Measurements from ENCODE around the gene NUP153. TPM values are rescaled to one million over a fixed set of nuclear protein-coding genes. Genes with fewer than 3 reads are reported as not detected.

The NUP153 gene
- total RNA-seq, 1 experiment from 2014 or later, result 99.3 TPM

- H3T11ph ChIP-seq (ENCODE audit: low read length), result no peak overlapping the region
- Mint-ChIP-seq H3K36me3 (ENCODE audit: insufficient read depth in 1 of 3, low read depth in 3 of 3) (no peaks in the 10 kb centered on the region), H3K4me3 (no peak overlapping the region), H3K4me1 (peaks cover 11 to 12% of the 10 kb centered on the region in 2 experiments), H3K27ac (no peak overlapping the region), H3K27me3 (ENCODE audit: low read depth) (no peaks in the 10 kb centered on the region), H3K9me3 (no peaks in the 10 kb centered on the region)
- TF ChIP-seq CTCF (conservative IDR thresholded peaks at IDR 0.05), result no peak
- no peak overlapping the region for H2BK5ac ChIP-seq (ENCODE audit: insufficient read length, low read length)
- no peak overlapping the region for H4K91ac ChIP-seq (ENCODE audit: insufficient read length, low read depth, low read length)
- H3K56ac ChIP-seq (ENCODE audit: insufficient read length, low read depth, low read length), result no peak overlapping the region
- H4K5ac ChIP-seq (ENCODE audit: insufficient read length, low read depth, low read length), result no peak overlapping the region
- no peak overlapping the region for H2BK15ac ChIP-seq (ENCODE audit: low read depth, low read length)
- H3K79me1 ChIP-seq (ENCODE audit: insufficient read depth, low read depth, low read length, poor library complexity, severe bottlenecking), result no peaks in the 10 kb centered on the region
- no peaks in the 10 kb centered on the region; the same call in 1 of the 2 replicates for H3K4me1 ChIP-seq (ENCODE audit: insufficient read depth, low read length)
- no peak overlapping the region for H3K9ac ChIP-seq (ENCODE audit: extremely low read depth, insufficient read length, low read length)
- no peak overlapping the region for H4K8ac ChIP-seq (replicated peaks; ENCODE audit: insufficient read length, low read depth, low read length)
- H2AK5ac ChIP-seq (ENCODE audit: insufficient read length, low read length), result no peak overlapping the region
- H3K9me3 ChIP-seq (ENCODE audit: control insufficient read depth, low read depth, low read length), result no peaks in the 10 kb centered on the region
- no peak overlapping the region for H3K18ac ChIP-seq (ENCODE audit: insufficient read length, low read depth, low read length)
- H2BK20ac ChIP-seq (ENCODE audit: low read depth, low read length, poor library complexity, severe bottlenecking), result no peak overlapping the region
- no peak for DNase-seq
- H3K14ac ChIP-seq (ENCODE audit: insufficient read depth, low read length), result no peak overlapping the region
- no peak overlapping the region for H2AFZ ChIP-seq (ENCODE audit: low read length)
- H3K27ac ChIP-seq (ENCODE audit: insufficient read length, low read depth, low read length), result no peak overlapping the region
- H2BK120ac ChIP-seq (ENCODE audit: low read depth, low read length, poor library complexity, severe bottlenecking), result no peak overlapping the region
- H3K4ac ChIP-seq (ENCODE audit: low read depth, low read length), result no peak overlapping the region
- no peaks in the 10 kb centered on the region for H3K23me2 ChIP-seq (ENCODE audit: insufficient read length, low read depth, low read length, poor library complexity, severe bottlenecking)
- H2BK12ac ChIP-seq (ENCODE audit: insufficient read length, low read depth, low read length), result no peak overlapping the region
- H3K23ac ChIP-seq (ENCODE audit: insufficient read length, low read depth, low read length), result no peak overlapping the region
- no peaks in the 10 kb centered on the region for H3K79me2 ChIP-seq (ENCODE audit: insufficient read depth, low read length)
- no peak overlapping the region for H3K4me2 ChIP-seq (ENCODE audit: insufficient read depth, insufficient read length, low read length)
- H3K27me3 ChIP-seq (ENCODE audit: insufficient read depth, low read length), result no peaks in the 10 kb centered on the region
- no peaks in the 10 kb centered on the region for H4K20me1 ChIP-seq (ENCODE audit: control insufficient read depth, insufficient read depth, insufficient read length)
Measured at GRCh38 chr6:17714177-17714576, 7.5 kb upstream of the NUP153 start.

All from H9 (cell line).